ENCODE data around the gene LYST. TPM values are rescaled to one million over a fixed set of nuclear protein-coding genes. Genes with fewer than 3 reads are reported as not detected.

Gene LYST
- polyA plus RNA-seq, 4 donors, result 2.9 to 6.6 (median 5.0) TPM

- 95 to 98% (median 98%) methylated on average over 3 of the region's 3 CpGs for WGBS, 3 donors
- FAIRE-seq (no peak), DNase-seq (no peak)
- Histone ChIP-seq H3K4me1 (ENCODE audit: control insufficient read depth in 3 of 3, insufficient read depth in 2 of 3, low read depth in 1 of 3, low read length in 2 of 3) (peaks cover 0 to 3% (median 0%) of the 10 kb centered on the region in 3 donors), H3K9me3 (ENCODE audit: control insufficient read depth in 2 of 2, insufficient read depth in 1 of 2, low read depth in 1 of 2, low read length in 1 of 2) (no peaks in the 10 kb centered on the region), H3K27ac (ENCODE audit: low read depth in 1 of 3, low read length in 2 of 3) (no peak overlapping the region), H3K27me3 (ENCODE audit: control insufficient read depth in 3 of 3, insufficient read depth in 3 of 3, low read length in 3 of 3) (no peaks in the 10 kb centered on the region), H3K36me3 (ENCODE audit: control insufficient read depth in 3 of 3, insufficient read depth in 2 of 3, low read depth in 1 of 3, low read length in 3 of 3) (no peaks in the 10 kb centered on the region), H3K4me3 (ENCODE audit: low read depth in 1 of 3, low read length in 3 of 3) (no peak overlapping the region)
Measured at GRCh38 chr1:235844776-235845175, 21.9 kb downstream of the LYST start.

GRCh38 chr1:235843461-235843961 is 23.2 kb downstream of the LYST start:
- Histone ChIP-seq H3K36me3 (ENCODE audit: control insufficient read depth in 3 of 3, insufficient read depth in 2 of 3, low read depth in 1 of 3, low read length in 3 of 3) (no peaks in the 10 kb centered on the region), H3K9me3 (ENCODE audit: control insufficient read depth in 2 of 2, insufficient read depth in 1 of 2, low read depth in 1 of 2, low read length in 1 of 2) (no peaks in the 10 kb centered on the region), H3K27me3 (ENCODE audit: control insufficient read depth in 3 of 3, insufficient read depth in 3 of 3, low read length in 3 of 3) (no peaks in the 10 kb centered on the region), H3K27ac (ENCODE audit: low read depth in 1 of 3, low read length in 2 of 3) (no peak overlapping the region), H3K4me1 (ENCODE audit: control insufficient read depth in 3 of 3, insufficient read depth in 2 of 3, low read depth in 1 of 3, low read length in 2 of 3) (peaks cover 0 to 3% (median 0%) of the 10 kb centered on the region in 3 donors), H3K4me3 (ENCODE audit: low read depth in 1 of 3, low read length in 3 of 3) (no peak overlapping the region)
- WGBS, 3 donors, result 40 to 43% (median 41%) methylated on average over 2 of the region's 2 CpGs
- FAIRE-seq (no peak), DNase-seq (peak; percentile 51 to 52)

GRCh38 chr1:235841938-235842545 is 24.7 kb downstream of the LYST start:
- Histone ChIP-seq H3K4me3 (ENCODE audit: low read depth in 1 of 3, low read length in 3 of 3) (no peak overlapping the region), H3K27ac (ENCODE audit: low read depth in 1 of 3, low read length in 2 of 3) (no peak overlapping the region), H3K36me3 (ENCODE audit: control insufficient read depth in 3 of 3, insufficient read depth in 2 of 3, low read depth in 1 of 3, low read length in 3 of 3) (no peaks in the 10 kb centered on the region), H3K9me3 (ENCODE audit: control insufficient read depth in 2 of 2, insufficient read depth in 1 of 2, low read depth in 1 of 2, low read length in 1 of 2) (no peaks in the 10 kb centered on the region), H3K4me1 (ENCODE audit: control insufficient read depth in 3 of 3, insufficient read depth in 2 of 3, low read depth in 1 of 3, low read length in 2 of 3) (peaks cover 0 to 3% (median 0%) of the 10 kb centered on the region in 3 donors), H3K27me3 (ENCODE audit: control insufficient read depth in 3 of 3, insufficient read depth in 3 of 3, low read length in 3 of 3) (no peaks in the 10 kb centered on the region)
- 81 to 96% (median 86%) methylated on average over 1 of the region's 1 CpG for WGBS, 3 donors
- DNase-seq (no peak), FAIRE-seq (no peak)

GRCh38 chr1:235838021-235838420 is 28.7 kb downstream of the LYST start:
- 56 to 67% (median 60%) methylated on average over 1 of the region's 1 CpG for WGBS, 3 donors
- FAIRE-seq, result no peak
- peak in 1 of 2 donors; percentile 5 for DNase-seq

GRCh38 chr1:235835226-235835625 is 31.5 kb downstream of the LYST start:
- Histone ChIP-seq H3K27ac (ENCODE audit: low read depth in 1 of 3, low read length in 2 of 3) (no peak overlapping the region), H3K4me3 (ENCODE audit: low read depth in 1 of 3, low read length in 3 of 3) (no peak overlapping the region), H3K9me3 (ENCODE audit: control insufficient read depth in 2 of 2, insufficient read depth in 1 of 2, low read depth in 1 of 2, low read length in 1 of 2) (no peaks in the 10 kb centered on the region), H3K27me3 (ENCODE audit: control insufficient read depth in 3 of 3, insufficient read depth in 3 of 3, low read length in 3 of 3) (no peaks in the 10 kb centered on the region), H3K36me3 (ENCODE audit: control insufficient read depth in 3 of 3, insufficient read depth in 2 of 3, low read depth in 1 of 3, low read length in 3 of 3) (peaks cover 0 to under 1% (median 0%) of the 10 kb centered on the region in 3 donors), H3K4me1 (ENCODE audit: control insufficient read depth in 3 of 3, insufficient read depth in 2 of 3, low read depth in 1 of 3, low read length in 2 of 3) (peaks cover 0 to 6% (median 0%) of the 10 kb centered on the region in 3 donors)
- DNase-seq (peak in 1 of 2 donors; percentile 8), FAIRE-seq (no peak)
- WGBS, 3 donors, result 41 to 58% (median 42%) methylated on average over 4 of the region's 4 CpGs

More at GRCh38 chr1:235838021-235838420, 28.7 kb downstream of the LYST start:
- H3K4me1 ChIP-seq (ENCODE audit: control insufficient read depth in 3 of 3, insufficient read depth in 2 of 3, low read depth in 1 of 3, low read length in 2 of 3), result peaks cover 0 to 8% (median 0%) of the 10 kb centered on the region in 3 donors
- no peaks in the 10 kb centered on the region for H3K9me3 ChIP-seq (ENCODE audit: control insufficient read depth in 2 of 2, insufficient read depth in 1 of 2, low read depth in 1 of 2, low read length in 1 of 2)
- no peaks in the 10 kb centered on the region for H3K36me3 ChIP-seq (ENCODE audit: control insufficient read depth in 3 of 3, insufficient read depth in 2 of 3, low read depth in 1 of 3, low read length in 3 of 3)
- H3K27me3 ChIP-seq (ENCODE audit: control insufficient read depth in 3 of 3, insufficient read depth in 3 of 3, low read length in 3 of 3), result no peaks in the 10 kb centered on the region
- no peak overlapping the region for H3K4me3 ChIP-seq (ENCODE audit: low read depth in 1 of 3, low read length in 3 of 3)
- H3K27ac ChIP-seq (ENCODE audit: low read depth in 1 of 3, low read length in 2 of 3), result no peak overlapping the region

GRCh38 chr1:235834620-235835019 is 32.1 kb downstream of the LYST start:
- H3K27me3 ChIP-seq (ENCODE audit: control insufficient read depth in 3 of 3, insufficient read depth in 3 of 3, low read length in 3 of 3), result no peaks in the 10 kb centered on the region
- no peak overlapping the region for H3K27ac ChIP-seq (ENCODE audit: low read depth in 1 of 3, low read length in 2 of 3)
- no peak overlapping the region for H3K4me3 ChIP-seq (ENCODE audit: low read depth in 1 of 3, low read length in 3 of 3)
- peaks cover 0 to 6% (median 0%) of the 10 kb centered on the region in 3 donors for H3K4me1 ChIP-seq (ENCODE audit: control insufficient read depth in 3 of 3, insufficient read depth in 2 of 3, low read depth in 1 of 3, low read length in 2 of 3)
- FAIRE-seq, result no peak
- H3K36me3 ChIP-seq (ENCODE audit: control insufficient read depth in 3 of 3, insufficient read depth in 2 of 3, low read depth in 1 of 3, low read length in 3 of 3), result peaks cover 0 to 2% (median 0%) of the 10 kb centered on the region in 3 donors
- no peak for DNase-seq
- WGBS, 3 donors, result 82 to 86% (median 83%) methylated on average over 6 of the region's 6 CpGs
- no peaks in the 10 kb centered on the region for H3K9me3 ChIP-seq (ENCODE audit: control insufficient read depth in 2 of 2, insufficient read depth in 1 of 2, low read depth in 1 of 2, low read length in 1 of 2)

- H3K4me3 ChIP-seq (ENCODE audit: low read depth in 1 of 3, low read length in 3 of 3), result no peak overlapping the region
- no peak overlapping the region for H3K27ac ChIP-seq (ENCODE audit: low read depth in 1 of 3, low read length in 2 of 3)
- no peak for FAIRE-seq
- H3K36me3 ChIP-seq (ENCODE audit: control insufficient read depth in 3 of 3, insufficient read depth in 2 of 3, low read depth in 1 of 3, low read length in 3 of 3), result peaks cover 0 to 2% (median 0%) of the 10 kb centered on the region in 3 donors
- H3K4me1 ChIP-seq (ENCODE audit: control insufficient read depth in 3 of 3, insufficient read depth in 2 of 3, low read depth in 1 of 3, low read length in 2 of 3), result peaks cover 0 to 6% (median 0%) of the 10 kb centered on the region in 3 donors
- no peaks in the 10 kb centered on the region for H3K27me3 ChIP-seq (ENCODE audit: control insufficient read depth in 3 of 3, insufficient read depth in 3 of 3, low read length in 3 of 3)
- no peak for DNase-seq
- 89 to 95% (median 91%) methylated on average over 2 of the region's 2 CpGs for WGBS, 3 donors
- no peaks in the 10 kb centered on the region for H3K9me3 ChIP-seq (ENCODE audit: control insufficient read depth in 2 of 2, insufficient read depth in 1 of 2, low read depth in 1 of 2, low read length in 1 of 2)
Measured at GRCh38 chr1:235832011-235832410, 34.7 kb downstream of the LYST start.

- no peaks in the 10 kb centered on the region for H3K27me3 ChIP-seq (ENCODE audit: control insufficient read depth in 3 of 3, insufficient read depth in 3 of 3, low read length in 3 of 3)
- WGBS, 3 donors, result 69 to 82% (median 78%) methylated on average over 5 of the region's 5 CpGs
- H3K4me1 ChIP-seq (ENCODE audit: control insufficient read depth in 3 of 3, insufficient read depth in 2 of 3, low read depth in 1 of 3, low read length in 2 of 3), result peaks cover 0 to 6% (median 0%) of the 10 kb centered on the region in 3 donors
- H3K4me3 ChIP-seq (ENCODE audit: low read depth in 1 of 3, low read length in 3 of 3), result no peak overlapping the region
- FAIRE-seq, result no peak
- H3K9me3 ChIP-seq (ENCODE audit: control insufficient read depth in 2 of 2, insufficient read depth in 1 of 2, low read depth in 1 of 2, low read length in 1 of 2), result no peaks in the 10 kb centered on the region
- no peak overlapping the region for H3K27ac ChIP-seq (ENCODE audit: low read depth in 1 of 3, low read length in 2 of 3)
- peaks cover 0 to 2% (median 0%) of the 10 kb centered on the region in 3 donors for H3K36me3 ChIP-seq (ENCODE audit: control insufficient read depth in 3 of 3, insufficient read depth in 2 of 3, low read depth in 1 of 3, low read length in 3 of 3)
- DNase-seq, result no peak
Measured at GRCh38 chr1:235831148-235831547, 35.6 kb downstream of the LYST start.

All from small intestine (tissue), 7 donors.